ENCODE measurements around the gene NAT8L. TPM values are rescaled to one million over a fixed set of nuclear protein-coding genes. Genes with fewer than 3 reads are reported as not detected.

NAT8L gene
- polyA plus RNA-seq, 12 donors, result 1.3 to 2.8 (median 2.1) TPM; not detected in 1

Other genes starting within 250 kb of the NAT8L start
- 10 to 100 TPM in 11 of 12 donors, not detected in 1; 10.6 to 22.3 (median 14.2) TPM for gene LETM1, start 203.2 kb upstream of the NAT8L start, polyA plus RNA-seq (ENCODE audit: insufficient read length in 12 of 12)
- 10 to 100 TPM in 11 of 12 donors, not detected in 1; 40.2 to 69.7 (median 52.1) TPM for gene NSD2, start 187.9 kb upstream of the NAT8L start, polyA plus RNA-seq (ENCODE audit: insufficient read length in 12 of 12)
- 10 to 100 TPM in 11 of 12 donors, not detected in 1; 15.6 to 35.3 (median 19.8) TPM for gene NELFA, start 50.4 kb upstream of the NAT8L start, polyA plus RNA-seq (ENCODE audit: insufficient read length in 12 of 12)
- 10 to 100 TPM in 11 of 12 donors, not detected in 1; 11.2 to 21.3 (median 14.3) TPM for gene HAUS3, start 182.8 kb downstream of the NAT8L start, polyA plus RNA-seq (ENCODE audit: insufficient read length in 12 of 12)
- gene POLN, start 182.8 kb downstream of the NAT8L start, polyA plus RNA-seq (ENCODE audit: insufficient read length in 12 of 12), result 1 to 10 TPM in 10 of 12 donors, not detected in 2; 1.7 to 4.1 (median 2.8) TPM
- gene MXD4, start 202.8 kb downstream of the NAT8L start, polyA plus RNA-seq (ENCODE audit: insufficient read length in 12 of 12), result 10 to 100 TPM in 11 of 12 donors, not detected in 1; 42.1 to 72.4 (median 50.0) TPM